GM19043 (cell line): ENCODE data around the gene MPHOSPH8.
"Not testable (repeated sequence)": the region's sequence is repeated elsewhere in the genome, so short reads cannot be mapped to it uniquely, and the experiment has no call there.

ENCODE experiments used
- ATAC-seq: cut with Tn5 transposase; IDR thresholded peaks from one replicate; pipeline ENCODE4 v1.9.1; 2021; ENCODE audit warnings: low read depth; ENCODE audit not compliant: unreplicated experiment

MPHOSPH8 gene

GRCh38 chr13:19674898-19675297 is 41.4 kb downstream of the MPHOSPH8 start:
- no peak for ATAC-seq

- no peak for ATAC-seq
Measured at GRCh38 chr13:19676168-19676567, 42.7 kb downstream of the MPHOSPH8 start.

- no peak for ATAC-seq
Measured at GRCh38 chr13:19680751-19681150, 47.3 kb downstream of the MPHOSPH8 start.

- no peak for ATAC-seq
Measured at GRCh38 chr13:19681517-19681916, 48.1 kb downstream of the MPHOSPH8 start.

- ATAC-seq, result no peak
Measured at GRCh38 chr13:19685034-19685433, 51.6 kb downstream of the MPHOSPH8 start.

GRCh38 chr13:19685437-19685836 is 52.0 kb downstream of the MPHOSPH8 start:
- ATAC-seq, result no peak

GRCh38 chr13:19691447-19691846 is 58.0 kb downstream of the MPHOSPH8 start:
- ATAC-seq, result not testable (repeated sequence)

- ATAC-seq, result no peak
Measured at GRCh38 chr13:19695428-19695827, 62.0 kb downstream of the MPHOSPH8 start.

GRCh38 chr13:19695829-19696228 is 62.4 kb downstream of the MPHOSPH8 start:
- ATAC-seq, result no peak

GRCh38 chr13:19700963-19701362 is 67.5 kb downstream of the MPHOSPH8 start:
- not testable (repeated sequence) for ATAC-seq

GRCh38 chr13:19701619-19702018 is 68.2 kb downstream of the MPHOSPH8 start:
- ATAC-seq, result not testable (repeated sequence)

GRCh38 chr13:19704256-19704655 is 70.8 kb downstream of the MPHOSPH8 start:
- ATAC-seq, result not testable (repeated sequence)

- not testable (repeated sequence) for ATAC-seq
Measured at GRCh38 chr13:19709039-19709438, 75.6 kb downstream of the MPHOSPH8 start.

GRCh38 chr13:19709782-19710181 is 76.3 kb downstream of the MPHOSPH8 start:
- not testable (repeated sequence) for ATAC-seq

GRCh38 chr13:19713186-19713965 is 79.9 kb downstream of the MPHOSPH8 start:
- ATAC-seq, result no peak

- ATAC-seq, result no peak
Measured at GRCh38 chr13:19720039-19720438, 86.6 kb downstream of the MPHOSPH8 start.
